ENCODE data around the gene RTP1.

GRCh38 chr3:187247398-187247797 lies 50.1 kb downstream of the RTP1 start:
- TF ChIP-seq CTCF (IDR thresholded peaks at IDR 0.05) (no peak), POLR2AphosphoS5 (IDR thresholded peaks at IDR 0.05) (no peak), POLR2A (IDR thresholded peaks at IDR 0.05) (no peak)
